ENCODE results near the gene HOXA5.

- no peak for TF ChIP-seq CTCF (IDR thresholded peaks at IDR 0.05)
- TF ChIP-seq ZFX (IDR thresholded peaks at IDR 0.05; ENCODE audit: borderline replicate concordance), result no peak
Observed at GRCh38 chr7:27099453-27100370, 43.8 kb downstream of the HOXA5 start.

Data from 22Rv1 (cell line).